WTC11 (cell line): ENCODE measurements around the gene BNC2.

Experiments
- CBFB ChIP-seq: sonication (generic); formaldehyde crosslinking; IDR thresholded peaks from 2 replicates; pipeline ENCODE4 v1.8.1; 2022; ENCODE audit warnings: mild to moderate bottlenecking, low read depth, missing genetic modification reagents
- SOX15 ChIP-seq: fragments of 250-450 bp; sonication (Bioruptor Pico); IDR thresholded peaks from 2 replicates; pipeline ENCODE4 v1.9.0; 2021; ENCODE audit warnings: mild to moderate bottlenecking
- SP1 ChIP-seq: sonication (generic); formaldehyde crosslinking; conservative IDR thresholded peaks from 2 replicates; pipeline ENCODE4 v1.8.1; 2022; ENCODE audit warnings: missing genetic modification reagents
- TEAD4 ChIP-seq: sonication (generic); formaldehyde crosslinking; IDR thresholded peaks from 2 replicates; pipeline ENCODE4 v1.8.0; 2022; ENCODE audit warnings: mild to moderate bottlenecking, missing genetic modification reagents
- ZNF121 ChIP-seq: sonication (generic); formaldehyde crosslinking; IDR thresholded peaks from 2 replicates; pipeline ENCODE4 v1.8.0; 2023; ENCODE audit warnings: missing genetic modification reagents
- TF ChIP-seq, protein P1 (sequence below): fragments of 200-600 bp; IDR thresholded peaks from 2 replicates; pipeline ENCODE4 v1.8.0; 2022; ENCODE audit warnings: antibody characterized with exemption
- TF ChIP-seq, protein P2 (sequence below): fragments of 250-450 bp; sonication (Bioruptor Pico); IDR thresholded peaks from 2 replicates; pipeline ENCODE4 v1.8.0; 2021; ENCODE audit warnings: mild to moderate bottlenecking
- TF ChIP-seq, protein P3 (sequence below): sonication (generic); formaldehyde crosslinking; IDR thresholded peaks from 2 replicates; pipeline ENCODE4 v1.8.0; 2023; ENCODE audit warnings: missing genetic modification reagents, mild to moderate bottlenecking, borderline replicate concordance
- TF ChIP-seq, protein P4 (sequence below): sonication (generic); formaldehyde crosslinking; IDR thresholded peaks from 2 replicates; pipeline ENCODE4 v1.8.0; 2022; ENCODE audit warnings: mild to moderate bottlenecking, missing genetic modification reagents
- TF ChIP-seq, protein P5 (sequence below): sonication (generic); formaldehyde crosslinking; IDR thresholded peaks from 2 replicates; pipeline ENCODE4 v1.8.0; 2022; ENCODE audit warnings: mild to moderate bottlenecking, missing genetic modification reagents
- TF ChIP-seq, protein P6 (sequence below): sonication (generic); formaldehyde crosslinking; IDR thresholded peaks from 2 replicates; pipeline ENCODE4 v1.8.1; 2023; ENCODE audit warnings: mild to moderate bottlenecking, missing genetic modification reagents, borderline replicate concordance

DNA sequence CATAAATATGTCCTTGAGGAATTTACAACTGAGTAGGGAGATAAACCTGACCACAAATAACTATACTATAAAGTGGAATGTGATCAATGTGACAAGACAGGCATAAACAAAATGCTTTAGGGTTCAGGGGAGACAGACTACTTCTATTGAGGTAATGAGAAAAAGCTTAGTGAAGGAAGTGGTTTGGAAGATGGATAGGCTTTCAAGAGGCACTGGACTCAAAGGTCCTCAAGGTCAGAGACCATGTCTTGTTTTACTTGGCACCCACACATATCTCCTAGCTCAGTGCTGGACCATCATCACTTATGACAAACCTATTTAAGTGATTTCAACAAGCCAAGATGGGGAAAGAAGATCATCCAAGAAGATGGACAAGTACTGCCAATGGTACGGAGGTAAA lies 257.8 kb downstream of the BNC2 start:
- TF ChIP-seq SP1 (CRISPR knock-in tag) (no peak), CBFB (CRISPR knock-in tag) (no peak), SOX15 (no peak), ZNF121 (CRISPR knock-in tag) (no peak), TEAD4 (no peak)
- TF ChIP-seq, protein P1, sequence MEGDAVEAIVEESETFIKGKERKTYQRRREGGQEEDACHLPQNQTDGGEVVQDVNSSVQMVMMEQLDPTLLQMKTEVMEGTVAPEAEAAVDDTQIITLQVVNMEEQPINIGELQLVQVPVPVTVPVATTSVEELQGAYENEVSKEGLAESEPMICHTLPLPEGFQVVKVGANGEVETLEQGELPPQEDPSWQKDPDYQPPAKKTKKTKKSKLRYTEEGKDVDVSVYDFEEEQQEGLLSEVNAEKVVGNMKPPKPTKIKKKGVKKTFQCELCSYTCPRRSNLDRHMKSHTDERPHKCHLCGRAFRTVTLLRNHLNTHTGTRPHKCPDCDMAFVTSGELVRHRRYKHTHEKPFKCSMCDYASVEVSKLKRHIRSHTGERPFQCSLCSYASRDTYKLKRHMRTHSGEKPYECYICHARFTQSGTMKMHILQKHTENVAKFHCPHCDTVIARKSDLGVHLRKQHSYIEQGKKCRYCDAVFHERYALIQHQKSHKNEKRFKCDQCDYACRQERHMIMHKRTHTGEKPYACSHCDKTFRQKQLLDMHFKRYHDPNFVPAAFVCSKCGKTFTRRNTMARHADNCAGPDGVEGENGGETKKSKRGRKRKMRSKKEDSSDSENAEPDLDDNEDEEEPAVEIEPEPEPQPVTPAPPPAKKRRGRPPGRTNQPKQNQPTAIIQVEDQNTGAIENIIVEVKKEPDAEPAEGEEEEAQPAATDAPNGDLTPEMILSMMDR = no peak
- TF ChIP-seq, protein P2, sequence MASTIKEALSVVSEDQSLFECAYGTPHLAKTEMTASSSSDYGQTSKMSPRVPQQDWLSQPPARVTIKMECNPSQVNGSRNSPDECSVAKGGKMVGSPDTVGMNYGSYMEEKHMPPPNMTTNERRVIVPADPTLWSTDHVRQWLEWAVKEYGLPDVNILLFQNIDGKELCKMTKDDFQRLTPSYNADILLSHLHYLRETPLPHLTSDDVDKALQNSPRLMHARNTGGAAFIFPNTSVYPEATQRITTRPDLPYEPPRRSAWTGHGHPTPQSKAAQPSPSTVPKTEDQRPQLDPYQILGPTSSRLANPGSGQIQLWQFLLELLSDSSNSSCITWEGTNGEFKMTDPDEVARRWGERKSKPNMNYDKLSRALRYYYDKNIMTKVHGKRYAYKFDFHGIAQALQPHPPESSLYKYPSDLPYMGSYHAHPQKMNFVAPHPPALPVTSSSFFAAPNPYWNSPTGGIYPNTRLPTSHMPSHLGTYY (CRISPR knock-in tag) = no peak
- TF ChIP-seq, protein P3, sequence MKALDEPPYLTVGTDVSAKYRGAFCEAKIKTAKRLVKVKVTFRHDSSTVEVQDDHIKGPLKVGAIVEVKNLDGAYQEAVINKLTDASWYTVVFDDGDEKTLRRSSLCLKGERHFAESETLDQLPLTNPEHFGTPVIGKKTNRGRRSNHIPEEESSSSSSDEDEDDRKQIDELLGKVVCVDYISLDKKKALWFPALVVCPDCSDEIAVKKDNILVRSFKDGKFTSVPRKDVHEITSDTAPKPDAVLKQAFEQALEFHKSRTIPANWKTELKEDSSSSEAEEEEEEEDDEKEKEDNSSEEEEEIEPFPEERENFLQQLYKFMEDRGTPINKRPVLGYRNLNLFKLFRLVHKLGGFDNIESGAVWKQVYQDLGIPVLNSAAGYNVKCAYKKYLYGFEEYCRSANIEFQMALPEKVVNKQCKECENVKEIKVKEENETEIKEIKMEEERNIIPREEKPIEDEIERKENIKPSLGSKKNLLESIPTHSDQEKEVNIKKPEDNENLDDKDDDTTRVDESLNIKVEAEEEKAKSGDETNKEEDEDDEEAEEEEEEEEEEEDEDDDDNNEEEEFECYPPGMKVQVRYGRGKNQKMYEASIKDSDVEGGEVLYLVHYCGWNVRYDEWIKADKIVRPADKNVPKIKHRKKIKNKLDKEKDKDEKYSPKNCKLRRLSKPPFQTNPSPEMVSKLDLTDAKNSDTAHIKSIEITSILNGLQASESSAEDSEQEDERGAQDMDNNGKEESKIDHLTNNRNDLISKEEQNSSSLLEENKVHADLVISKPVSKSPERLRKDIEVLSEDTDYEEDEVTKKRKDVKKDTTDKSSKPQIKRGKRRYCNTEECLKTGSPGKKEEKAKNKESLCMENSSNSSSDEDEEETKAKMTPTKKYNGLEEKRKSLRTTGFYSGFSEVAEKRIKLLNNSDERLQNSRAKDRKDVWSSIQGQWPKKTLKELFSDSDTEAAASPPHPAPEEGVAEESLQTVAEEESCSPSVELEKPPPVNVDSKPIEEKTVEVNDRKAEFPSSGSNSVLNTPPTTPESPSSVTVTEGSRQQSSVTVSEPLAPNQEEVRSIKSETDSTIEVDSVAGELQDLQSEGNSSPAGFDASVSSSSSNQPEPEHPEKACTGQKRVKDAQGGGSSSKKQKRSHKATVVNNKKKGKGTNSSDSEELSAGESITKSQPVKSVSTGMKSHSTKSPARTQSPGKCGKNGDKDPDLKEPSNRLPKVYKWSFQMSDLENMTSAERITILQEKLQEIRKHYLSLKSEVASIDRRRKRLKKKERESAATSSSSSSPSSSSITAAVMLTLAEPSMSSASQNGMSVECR = no peak
- TF ChIP-seq, protein P4, sequence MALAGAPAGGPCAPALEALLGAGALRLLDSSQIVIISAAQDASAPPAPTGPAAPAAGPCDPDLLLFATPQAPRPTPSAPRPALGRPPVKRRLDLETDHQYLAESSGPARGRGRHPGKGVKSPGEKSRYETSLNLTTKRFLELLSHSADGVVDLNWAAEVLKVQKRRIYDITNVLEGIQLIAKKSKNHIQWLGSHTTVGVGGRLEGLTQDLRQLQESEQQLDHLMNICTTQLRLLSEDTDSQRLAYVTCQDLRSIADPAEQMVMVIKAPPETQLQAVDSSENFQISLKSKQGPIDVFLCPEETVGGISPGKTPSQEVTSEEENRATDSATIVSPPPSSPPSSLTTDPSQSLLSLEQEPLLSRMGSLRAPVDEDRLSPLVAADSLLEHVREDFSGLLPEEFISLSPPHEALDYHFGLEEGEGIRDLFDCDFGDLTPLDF (CRISPR knock-in tag) = no peak
- TF ChIP-seq, protein P5, sequence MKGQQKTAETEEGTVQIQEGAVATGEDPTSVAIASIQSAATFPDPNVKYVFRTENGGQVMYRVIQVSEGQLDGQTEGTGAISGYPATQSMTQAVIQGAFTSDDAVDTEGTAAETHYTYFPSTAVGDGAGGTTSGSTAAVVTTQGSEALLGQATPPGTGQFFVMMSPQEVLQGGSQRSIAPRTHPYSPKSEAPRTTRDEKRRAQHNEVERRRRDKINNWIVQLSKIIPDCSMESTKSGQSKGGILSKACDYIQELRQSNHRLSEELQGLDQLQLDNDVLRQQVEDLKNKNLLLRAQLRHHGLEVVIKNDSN (CRISPR knock-in tag) = no peak
- TF ChIP-seq, protein P6, sequence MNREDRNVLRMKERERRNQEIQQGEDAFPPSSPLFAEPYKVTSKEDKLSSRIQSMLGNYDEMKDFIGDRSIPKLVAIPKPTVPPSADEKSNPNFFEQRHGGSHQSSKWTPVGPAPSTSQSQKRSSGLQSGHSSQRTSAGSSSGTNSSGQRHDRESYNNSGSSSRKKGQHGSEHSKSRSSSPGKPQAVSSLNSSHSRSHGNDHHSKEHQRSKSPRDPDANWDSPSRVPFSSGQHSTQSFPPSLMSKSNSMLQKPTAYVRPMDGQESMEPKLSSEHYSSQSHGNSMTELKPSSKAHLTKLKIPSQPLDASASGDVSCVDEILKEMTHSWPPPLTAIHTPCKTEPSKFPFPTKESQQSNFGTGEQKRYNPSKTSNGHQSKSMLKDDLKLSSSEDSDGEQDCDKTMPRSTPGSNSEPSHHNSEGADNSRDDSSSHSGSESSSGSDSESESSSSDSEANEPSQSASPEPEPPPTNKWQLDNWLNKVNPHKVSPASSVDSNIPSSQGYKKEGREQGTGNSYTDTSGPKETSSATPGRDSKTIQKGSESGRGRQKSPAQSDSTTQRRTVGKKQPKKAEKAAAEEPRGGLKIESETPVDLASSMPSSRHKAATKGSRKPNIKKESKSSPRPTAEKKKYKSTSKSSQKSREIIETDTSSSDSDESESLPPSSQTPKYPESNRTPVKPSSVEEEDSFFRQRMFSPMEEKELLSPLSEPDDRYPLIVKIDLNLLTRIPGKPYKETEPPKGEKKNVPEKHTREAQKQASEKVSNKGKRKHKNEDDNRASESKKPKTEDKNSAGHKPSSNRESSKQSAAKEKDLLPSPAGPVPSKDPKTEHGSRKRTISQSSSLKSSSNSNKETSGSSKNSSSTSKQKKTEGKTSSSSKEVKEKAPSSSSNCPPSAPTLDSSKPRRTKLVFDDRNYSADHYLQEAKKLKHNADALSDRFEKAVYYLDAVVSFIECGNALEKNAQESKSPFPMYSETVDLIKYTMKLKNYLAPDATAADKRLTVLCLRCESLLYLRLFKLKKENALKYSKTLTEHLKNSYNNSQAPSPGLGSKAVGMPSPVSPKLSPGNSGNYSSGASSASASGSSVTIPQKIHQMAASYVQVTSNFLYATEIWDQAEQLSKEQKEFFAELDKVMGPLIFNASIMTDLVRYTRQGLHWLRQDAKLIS (CRISPR knock-in tag) = no peak
